Measurements from ENCODE around the gene OTOP1.

GRCh38 chr4:4170596-4171150 lies 56.1 kb downstream of the OTOP1 start:
- no peak for TF ChIP-seq CTCF (IDR thresholded peaks at IDR 0.05)
- TF ChIP-seq POLR2A (IDR thresholded peaks at IDR 0.05), result no peak

Data from sigmoid colon (tissue), 3 donors.